Measurements from ENCODE around the gene TNNI3K.

TNNI3K gene

GRCh38 chr1:74584185-74584584 is 349.0 kb downstream of the TNNI3K start:
- no peak for DNase-seq

GRCh38 chr1:74586253-74586897 is 351.2 kb downstream of the TNNI3K start:
- no peak for DNase-seq

- DNase-seq = no peak
Measured at GRCh38 chr1:74587888-74588287, 352.7 kb downstream of the TNNI3K start.

DNA sequence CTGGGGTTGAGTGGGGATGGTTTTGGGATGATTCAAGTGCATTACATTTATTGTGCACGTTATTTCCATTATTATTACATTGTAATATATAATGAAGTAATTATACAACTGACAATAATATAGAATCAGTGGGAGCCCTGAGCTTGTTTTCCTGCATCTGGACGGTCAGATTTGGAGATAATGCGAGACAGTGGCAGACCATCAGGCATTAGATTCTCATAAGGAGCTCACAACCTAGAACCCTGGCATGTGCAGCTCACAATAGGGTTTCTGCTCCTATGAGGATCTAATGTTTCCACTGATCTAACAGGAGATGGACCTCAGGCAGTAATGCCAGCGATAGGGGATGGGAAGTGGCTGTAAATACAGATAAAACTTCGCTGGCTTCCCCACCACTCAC is 355.1 kb downstream of the TNNI3K start:
- no peak for DNase-seq

GRCh38 chr1:74591949-74592348 is 356.8 kb downstream of the TNNI3K start:
- no peak for DNase-seq

GRCh38 chr1:74592580-74593355 is 357.6 kb downstream of the TNNI3K start:
- DNase-seq = no peak
